GM18519 (cell line): ENCODE results near the gene INSC.

Experiments used
- ATAC-seq: cut with Tn5 transposase; IDR thresholded peaks from one replicate; pipeline ENCODE4 v1.9.1; 2021; ENCODE audit warnings: mild to moderate bottlenecking, moderate library complexity; ENCODE audit not compliant: unreplicated experiment, low FRiP score

The INSC gene

DNA sequence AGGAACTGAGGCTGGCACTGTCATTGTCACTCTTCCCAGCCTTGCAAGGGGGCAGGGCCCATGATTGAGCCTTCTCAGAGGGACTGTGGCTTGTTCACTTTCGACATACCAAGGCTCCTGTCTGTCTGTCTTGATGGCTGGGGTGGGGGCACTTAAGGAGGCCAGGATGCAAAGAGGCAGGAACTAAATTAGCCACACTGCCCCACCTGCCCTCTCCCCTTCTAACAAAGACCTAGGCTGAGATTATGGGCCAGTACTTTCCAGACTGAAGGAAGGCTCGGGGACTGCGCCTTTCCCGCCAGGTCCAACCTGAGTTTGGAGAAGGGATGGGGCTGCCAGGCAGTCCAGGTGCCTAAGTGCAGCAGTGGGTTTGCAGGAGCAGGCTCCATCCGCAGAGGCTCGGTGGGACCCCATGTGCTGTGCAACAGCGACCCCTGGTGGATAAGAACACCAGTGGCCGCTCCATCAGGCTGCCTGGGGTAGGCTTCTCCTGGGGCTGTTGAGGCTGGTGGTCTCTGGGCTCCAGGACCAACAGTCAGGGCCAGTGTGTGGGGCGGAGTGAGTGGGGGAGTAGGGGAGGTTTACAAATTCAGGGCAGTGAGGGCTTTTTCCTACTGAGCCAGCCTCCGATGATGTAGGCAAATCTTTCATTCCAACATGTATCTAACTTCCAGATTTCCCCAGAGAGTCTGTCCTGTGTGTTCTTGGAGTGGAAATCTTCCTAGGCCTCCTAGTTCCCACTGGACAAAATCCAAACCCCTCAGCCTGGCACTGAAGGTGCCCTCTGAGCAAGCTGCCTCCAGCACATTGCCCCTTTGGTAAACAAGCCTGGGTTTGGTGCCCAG lies 93.9 kb downstream of the INSC start:
- ATAC-seq = peak; percentile 95

DNA sequence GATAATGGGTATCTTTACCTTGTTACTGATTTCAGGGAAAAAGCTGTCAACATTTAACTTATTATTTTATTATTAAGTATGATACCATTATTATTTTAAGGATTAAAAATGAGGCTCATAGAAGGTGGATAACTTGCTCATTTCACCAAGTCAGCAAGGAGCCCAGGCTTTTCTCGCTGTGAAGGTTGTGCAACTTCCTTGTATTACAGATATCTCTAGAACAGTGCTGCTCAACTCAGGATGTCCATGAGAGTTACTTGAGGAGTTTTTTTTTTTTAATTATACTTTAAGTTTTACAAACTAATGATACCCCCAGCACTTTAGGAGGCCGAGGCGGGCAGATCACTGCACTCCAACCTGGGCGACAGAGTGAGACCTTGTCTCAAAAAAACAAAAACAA lies 98.2 kb downstream of the INSC start:
- ATAC-seq = no peak

DNA sequence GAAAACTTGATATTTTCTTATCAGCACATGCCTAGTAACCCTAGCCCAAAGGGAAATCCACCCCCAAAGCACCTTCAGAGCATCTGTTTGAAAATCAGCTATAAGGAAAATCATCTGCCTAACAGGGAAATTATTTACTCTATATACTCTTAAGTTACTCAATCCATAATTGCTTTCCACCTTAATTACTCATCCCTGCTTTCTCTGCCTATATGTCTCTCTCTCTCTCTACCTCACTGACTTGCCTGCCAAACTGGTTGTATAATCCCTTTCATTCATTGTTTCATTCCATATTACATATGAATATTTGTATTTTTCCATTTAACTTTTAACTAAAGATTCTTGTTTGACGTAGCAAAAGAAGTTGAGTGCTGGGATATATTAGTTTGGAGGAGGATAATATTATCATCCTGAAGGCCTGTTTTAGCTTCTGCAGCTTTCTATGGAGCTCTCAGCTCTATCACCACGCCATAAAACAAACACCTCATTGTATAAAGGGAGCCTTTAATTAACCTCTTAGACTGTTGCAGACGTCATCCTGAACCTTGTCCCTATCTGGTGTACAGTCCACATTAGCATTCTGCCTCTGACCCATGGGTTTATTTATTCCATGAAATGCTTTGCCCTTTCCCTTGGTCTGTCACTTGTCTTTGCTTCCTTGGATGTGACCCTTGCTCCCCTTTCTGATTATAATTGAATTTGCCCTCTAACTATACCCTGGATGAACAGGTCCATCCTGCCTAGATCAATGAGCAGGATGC lies 98.9 kb downstream of the INSC start:
- ATAC-seq = no peak

DNA sequence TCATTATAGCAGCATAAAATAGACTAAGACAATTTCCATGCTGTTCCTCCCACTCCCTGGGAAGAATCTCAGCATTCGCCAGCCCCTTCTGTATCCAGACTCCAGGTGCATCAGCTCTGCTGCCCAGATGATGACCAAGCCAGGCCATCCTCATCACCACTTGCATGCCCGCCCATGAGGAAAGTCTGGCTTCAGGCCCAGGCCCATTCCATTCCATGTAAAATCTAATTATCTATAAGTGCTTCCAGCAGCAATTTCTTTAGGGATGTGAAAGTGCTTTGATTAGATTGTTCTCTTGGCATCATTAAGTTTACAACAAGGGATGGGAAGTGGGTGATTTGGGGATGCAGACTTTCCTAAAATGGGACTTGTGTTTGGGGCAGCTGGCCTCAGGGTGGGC lies 100.3 kb downstream of the INSC start:
- no peak for ATAC-seq

DNA sequence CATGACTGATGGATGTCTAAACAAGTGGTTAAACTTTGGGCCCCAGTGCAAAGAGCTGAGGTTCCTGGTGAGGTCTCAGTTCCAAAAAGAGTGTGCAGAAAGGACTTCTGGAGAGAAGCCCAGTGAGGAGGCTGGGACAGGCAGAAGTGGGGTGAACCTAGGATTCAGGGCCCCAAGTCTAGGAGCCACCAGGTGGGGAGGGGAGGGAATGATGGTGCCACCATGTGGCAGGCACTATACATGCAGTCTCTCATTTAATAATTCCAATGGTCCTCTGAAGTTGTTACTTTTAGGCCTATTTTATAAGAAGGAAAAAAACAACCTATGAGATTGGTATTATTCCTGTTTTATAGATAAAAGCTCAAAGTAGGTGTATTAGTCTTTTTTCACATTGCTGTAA lies 102.0 kb downstream of the INSC start:
- ATAC-seq = peak; percentile 53

DNA sequence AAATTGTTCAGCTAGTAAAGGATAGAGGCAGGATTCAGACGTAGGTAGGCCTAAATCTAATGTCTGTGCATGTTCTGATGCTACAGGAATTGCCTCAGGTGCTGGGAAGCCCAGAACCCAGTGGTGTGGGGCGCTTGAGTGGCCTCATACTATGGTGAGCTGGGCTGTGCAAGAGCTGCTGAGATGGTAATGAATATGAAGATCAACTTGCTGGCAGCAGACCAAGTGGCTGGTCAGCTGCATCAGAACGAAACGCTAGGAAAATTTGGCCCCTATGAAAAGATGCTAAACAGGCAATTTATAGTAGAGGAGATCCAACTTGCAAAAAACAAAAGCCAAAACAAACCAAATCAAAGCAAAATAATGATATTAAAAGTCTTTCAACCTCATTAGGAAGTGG lies 102.7 kb downstream of the INSC start:
- ATAC-seq = no peak

DNA sequence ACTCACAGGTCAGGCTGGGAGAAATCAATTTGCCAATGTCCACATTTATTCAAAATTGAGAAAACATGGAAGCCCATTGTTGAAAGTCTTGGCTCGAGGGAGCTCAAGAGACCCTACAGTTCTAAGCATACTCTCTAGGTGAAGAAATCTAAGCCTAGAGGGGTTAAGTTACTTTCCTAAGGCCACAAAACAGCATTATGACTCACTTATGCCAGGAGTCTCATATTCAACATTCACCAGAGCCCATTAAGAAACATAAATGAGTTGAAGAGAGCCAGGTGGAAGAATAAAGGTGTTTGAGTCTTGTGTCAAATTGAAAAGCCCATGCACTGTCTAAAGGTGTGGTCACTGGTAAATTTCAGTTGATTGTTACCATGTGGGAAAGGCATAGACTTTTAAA lies 108.1 kb downstream of the INSC start:
- no peak for ATAC-seq

DNA sequence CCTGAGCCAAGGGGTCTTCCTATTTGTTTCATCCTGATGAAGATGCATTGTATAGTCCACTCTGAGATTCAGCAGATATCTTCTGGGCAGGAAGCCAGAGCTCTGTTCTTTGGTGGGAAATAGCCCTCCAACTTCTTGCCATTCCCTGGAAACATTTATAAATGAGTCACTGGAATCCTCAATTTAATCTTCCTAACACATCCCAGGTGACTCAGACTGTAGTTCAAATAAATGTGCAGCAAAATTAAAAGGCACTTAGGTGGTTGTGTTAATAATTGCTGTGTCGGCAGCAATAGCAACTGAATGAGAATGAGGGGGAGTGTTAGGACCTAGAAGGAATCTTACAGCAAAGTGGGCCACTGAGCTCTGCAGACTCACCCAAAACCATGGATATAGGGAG lies 108.6 kb downstream of the INSC start:
- ATAC-seq = no peak

DNA sequence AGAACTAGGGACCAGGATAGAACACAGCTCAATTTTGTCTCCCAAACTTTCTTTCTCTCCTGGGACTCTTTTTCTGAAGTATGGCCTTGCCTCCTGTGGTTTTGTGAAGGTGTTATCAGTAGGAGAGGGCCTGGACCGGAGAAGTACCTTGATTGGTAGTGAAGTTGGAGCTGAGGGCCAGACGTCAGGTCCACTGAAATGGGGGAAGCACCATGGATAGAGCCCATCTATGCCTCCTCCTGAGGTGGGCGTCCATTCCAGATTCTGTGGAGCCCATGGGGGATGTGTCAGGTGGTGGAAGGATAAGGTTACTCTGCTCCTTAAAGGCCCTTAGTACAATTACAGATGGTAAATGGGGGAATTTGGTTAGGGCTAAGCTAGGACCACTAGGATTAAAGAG lies 109.7 kb downstream of the INSC start:
- ATAC-seq = no peak

DNA sequence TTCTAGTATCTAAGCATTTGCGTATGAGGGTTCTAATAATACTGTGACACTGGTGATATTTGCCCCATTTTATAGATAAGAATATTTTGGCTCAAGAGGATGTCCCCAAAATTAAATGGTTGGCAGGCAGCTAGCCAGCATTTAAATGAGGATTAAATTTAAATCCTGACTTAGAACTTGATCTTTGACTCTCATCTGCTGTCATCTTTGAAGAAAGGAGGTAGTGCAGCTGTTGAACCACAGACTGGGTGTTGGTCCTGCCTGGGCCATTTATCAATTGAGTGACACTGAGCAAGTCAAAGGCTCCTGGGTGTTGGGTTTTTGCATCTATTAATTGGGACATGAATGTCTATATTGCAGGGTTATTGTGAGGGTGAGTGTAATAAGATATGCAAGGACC lies 112.3 kb downstream of the INSC start:
- ATAC-seq = no peak

DNA sequence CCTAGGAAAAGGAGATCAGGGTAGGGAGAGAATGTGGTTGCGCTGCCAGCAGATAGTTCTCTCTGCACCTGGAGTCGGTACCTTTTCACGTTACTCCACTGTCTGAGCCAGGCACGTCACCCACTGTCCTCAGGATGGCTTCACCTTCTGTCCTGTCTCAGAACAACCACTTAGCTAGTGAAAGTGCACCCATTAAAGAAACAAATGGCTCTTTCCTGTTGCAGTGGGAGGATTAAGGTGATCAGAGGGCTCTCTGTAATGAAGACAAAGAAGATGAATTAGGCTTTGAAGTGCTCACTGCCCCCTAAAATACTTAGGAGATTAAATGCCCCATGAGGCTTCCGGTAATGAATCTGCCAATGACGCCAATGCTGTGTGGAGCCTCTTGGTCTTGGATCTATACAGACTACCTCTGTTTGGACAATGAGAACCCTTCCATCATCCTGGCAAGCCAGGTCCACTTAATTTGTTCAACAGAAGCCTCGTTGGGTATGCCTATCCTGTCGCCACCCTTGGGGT lies 113.7 kb downstream of the INSC start:
- no peak for ATAC-seq

DNA sequence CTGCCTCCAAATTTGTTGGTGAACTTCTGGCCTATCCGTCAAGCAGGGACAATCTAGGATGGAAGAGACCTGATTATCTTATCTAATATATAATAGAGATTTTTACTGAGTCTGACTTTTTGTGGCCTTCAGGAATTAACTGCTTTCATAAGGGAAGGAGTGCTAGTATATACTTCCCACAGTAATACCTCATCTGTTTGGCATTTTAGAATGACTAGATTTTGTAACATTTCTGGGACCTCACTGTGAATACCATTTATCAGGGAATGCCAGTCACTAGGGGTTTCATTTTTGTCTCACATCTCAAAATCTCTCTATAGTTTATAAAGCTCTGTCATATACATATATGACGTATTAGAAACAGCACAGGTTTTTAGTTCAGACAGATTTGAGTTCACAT lies 114.3 kb downstream of the INSC start:
- no peak for ATAC-seq

DNA sequence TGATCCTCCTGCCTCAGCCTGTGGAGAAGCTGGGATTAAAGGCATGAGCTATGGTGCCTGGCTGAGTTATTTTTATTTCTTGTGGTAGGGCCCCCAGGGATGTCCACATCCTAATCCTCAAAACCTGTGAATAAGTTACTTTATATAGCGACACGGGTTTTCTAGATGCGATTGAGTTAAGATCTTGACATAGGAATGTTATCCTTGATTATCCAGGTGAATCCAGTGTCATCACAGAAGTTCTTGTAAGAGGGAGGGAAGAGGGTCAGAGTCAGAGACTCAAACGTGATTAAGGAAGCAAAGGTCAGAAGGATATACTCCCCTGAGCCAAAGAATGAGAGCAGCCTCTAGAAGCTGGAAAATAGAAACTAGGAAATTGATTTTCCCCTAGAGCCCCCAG lies 117.8 kb downstream of the INSC start:
- no peak for ATAC-seq

DNA sequence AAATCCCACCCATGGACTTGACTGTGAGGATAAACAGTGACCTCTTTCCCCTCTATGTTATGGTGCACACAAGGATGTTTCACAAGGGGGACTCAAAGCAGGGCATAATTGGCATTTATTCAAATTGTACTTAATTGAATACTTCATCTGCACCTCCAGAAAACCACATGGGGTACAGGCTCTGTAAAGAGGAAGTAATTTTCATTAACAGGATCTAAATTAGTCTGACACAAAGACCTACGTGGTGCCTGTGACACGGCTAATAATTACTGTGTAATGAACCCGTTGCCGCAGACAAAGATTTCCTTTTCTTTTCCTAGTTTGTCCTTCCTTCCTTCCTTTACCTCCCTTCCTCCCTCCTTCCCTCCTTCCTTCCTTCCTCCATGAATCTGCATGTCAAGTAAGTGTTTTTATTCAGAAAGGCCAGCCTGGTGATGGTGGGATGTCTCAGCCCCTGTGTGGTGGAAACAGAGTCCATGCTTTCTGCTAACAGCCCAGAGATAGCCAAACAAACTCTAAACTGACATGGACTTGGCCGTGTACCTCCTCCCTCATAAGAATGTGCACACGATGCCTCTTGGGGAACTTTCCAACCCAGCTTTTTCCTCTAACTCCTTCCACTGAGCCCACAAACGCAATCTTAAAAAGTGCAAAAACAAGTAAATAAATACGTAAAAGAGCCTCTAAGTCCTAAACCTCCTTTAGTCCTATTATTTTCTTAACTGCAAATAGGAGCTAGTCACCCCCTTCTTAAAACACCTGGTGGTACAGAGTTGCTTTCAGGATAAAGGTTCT lies 118.8 kb downstream of the INSC start:
- no peak for ATAC-seq

DNA sequence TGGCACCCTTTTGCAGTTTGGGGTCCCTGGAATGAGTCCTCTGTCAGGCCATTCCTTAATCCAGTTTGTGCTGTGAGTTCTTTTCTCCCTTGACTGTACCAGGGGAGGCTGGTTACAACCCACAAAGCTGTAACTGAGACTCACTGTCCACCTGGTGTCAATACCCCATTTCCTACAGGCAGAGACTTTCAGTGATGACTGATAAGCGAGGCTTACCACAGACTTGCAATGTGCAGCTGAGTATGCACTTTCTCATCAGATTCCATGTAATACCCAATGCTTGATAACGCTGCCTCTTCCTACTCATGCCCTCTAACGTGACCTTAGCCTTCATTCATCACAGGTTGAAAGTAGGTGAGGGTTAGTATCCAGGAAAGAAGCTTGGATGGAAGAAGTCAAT lies 120.1 kb downstream of the INSC start:
- no peak for ATAC-seq

DNA sequence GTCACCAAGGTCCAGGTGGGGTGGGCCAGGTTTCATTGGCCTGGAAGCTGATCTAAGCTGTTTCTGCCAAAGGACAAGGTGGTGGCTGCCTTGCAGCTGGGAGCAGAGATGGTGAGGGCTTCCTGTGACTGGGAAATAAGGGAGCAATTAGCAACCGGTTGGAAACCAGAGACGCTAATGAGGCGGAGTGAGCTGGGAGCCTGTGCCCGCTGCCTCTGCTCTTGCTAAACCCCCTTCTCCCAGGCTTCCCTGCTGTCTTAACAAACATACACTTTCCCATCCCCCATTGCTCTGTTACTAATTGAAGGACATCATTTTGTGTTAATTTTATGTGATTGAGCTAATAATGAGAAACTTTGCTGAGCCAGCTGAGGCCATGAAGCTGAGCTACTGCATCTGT lies 121.8 kb downstream of the INSC start:
- no peak for ATAC-seq

DNA sequence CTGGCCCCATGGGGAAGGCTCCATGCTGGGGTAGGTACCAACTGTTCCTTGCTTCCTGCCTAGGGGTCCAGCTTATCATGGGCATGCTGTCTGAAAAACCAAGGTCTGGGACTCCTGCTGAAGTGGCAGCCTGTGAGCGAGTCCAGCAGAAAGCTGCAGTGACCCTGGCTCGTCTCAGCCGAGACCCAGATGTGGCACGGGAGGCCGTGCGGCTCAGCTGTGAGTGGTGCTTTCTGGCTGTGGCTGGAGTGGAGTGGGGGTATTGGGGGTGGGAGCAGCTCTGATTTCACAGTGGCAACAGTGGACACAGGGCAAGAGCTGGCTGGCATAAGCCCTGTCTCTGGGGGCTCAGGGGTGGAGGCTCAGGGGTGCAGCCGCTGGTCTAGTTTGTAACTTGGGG lies 124.1 kb downstream of the INSC start:
- ATAC-seq = no peak

DNA sequence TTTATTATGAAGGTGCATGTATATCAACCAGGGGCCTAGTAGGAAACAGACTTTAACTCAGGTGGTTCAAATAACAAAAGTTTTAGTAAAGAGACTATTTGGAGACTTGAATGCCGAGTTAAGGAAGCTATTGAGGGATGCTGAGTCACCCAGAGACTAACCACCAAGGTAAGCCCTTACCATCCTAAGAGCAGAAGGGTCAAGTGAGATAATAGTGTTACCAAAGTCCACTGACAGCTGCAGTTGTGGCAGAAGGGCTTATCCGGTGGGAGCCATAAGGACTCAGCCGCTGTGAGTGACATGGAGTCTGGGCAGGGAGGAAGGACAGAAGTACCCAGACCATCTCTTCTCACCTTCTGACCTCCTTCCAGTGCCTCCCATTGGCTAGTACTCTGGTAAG lies 134.0 kb downstream of the INSC start:
- no peak for ATAC-seq

DNA sequence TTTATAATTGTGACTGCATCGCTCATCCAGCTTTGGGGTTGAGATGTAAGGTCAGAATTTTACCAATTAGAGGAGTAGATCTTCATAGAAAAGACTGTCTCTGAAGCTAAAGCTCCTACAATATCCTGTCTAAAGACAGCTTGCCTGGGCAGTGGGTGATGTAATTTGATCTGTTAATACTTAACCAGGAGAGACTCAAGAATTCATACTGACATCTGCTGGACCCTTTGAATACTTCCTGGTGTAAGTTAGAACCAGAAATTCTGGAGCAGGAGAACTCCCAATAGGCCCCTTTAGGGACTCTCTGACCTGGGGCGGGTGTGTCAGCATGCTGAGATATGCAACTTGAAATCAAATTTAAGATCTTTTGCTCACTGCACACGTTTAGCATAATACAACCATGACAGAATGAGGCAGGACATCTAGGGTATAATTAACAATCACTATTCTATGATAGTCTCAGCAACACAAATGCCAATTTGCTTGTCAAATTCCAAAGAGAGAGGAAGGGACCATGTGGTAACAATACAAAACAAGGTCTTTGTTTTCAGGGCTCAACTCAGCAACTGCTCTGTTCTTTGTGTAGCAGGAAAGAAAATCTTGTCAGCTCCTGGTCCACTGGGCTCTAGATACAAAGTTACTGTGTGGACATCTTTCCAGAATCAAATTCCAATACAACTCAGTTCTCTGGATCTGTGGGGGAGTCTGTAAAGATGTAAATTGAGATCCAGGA lies 143.9 kb downstream of the INSC start:
- ATAC-seq = no peak

DNA sequence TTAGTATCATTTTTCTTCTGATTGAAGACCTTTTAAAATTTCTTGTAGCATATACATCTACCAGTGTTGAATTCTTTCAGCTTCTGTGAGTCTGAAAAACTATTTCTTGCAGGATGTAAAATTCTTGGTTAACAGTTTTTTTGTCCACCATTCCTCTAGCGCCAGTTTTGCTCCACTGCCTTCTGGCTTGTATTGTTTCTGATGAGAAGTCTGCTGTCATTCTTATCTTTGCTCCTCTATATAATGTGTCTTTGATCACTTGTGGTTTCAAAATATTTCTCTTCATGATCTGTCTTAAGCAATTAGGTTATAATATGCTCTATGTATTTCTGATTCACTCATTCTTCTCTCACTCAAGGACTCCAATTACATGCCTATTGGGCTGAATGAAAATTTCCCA lies 152.3 kb downstream of the INSC start:
- ATAC-seq = no peak
